Stomach (tissue), 9 donors: ENCODE results near the gene RAI2. TPM values are rescaled to one million over a fixed set of nuclear protein-coding genes. Genes with fewer than 3 reads are reported as not detected.
A peak's percentile ranks its signal among the peaks of the same experiment; 100 is the strongest.

Source experiments
- DNase-seq, 2 donors: peaks; one replicate each; pipeline versions ENCODE4 v3.0.0 to v3.0.0-alpha.2; 2013 to 2019
- H3K27ac ChIP-seq, 5 donors: fragments of 200-600 bp in 4 of 5; sonication (generic) in 4 of 5; one replicate each; pipeline ENCODE4 v1.5.1; 2013 to 2019; ENCODE audit warnings: mild to moderate bottlenecking in 1 of 5, moderate library complexity in 1 of 5
- H3K27me3 ChIP-seq, 3 donors: fragments of 200-600 bp; sonication (generic); one replicate each; pipeline ENCODE4 v1.5.1; 2017 to 2019; ENCODE audit warnings: mixed run types in 1 of 3
- H3K36me3 ChIP-seq, 4 donors: fragments of 200-600 bp; sonication (generic); 1 replicate in 3 of 4; 2 replicates in 1 of 4; pipeline ENCODE4 v1.5.1; 2016 to 2019
- H3K4me1 ChIP-seq, 4 donors: fragments of 200-600 bp; sonication (generic); one replicate each; pipeline ENCODE4 v1.5.1; 2016 to 2019
- H3K4me3 ChIP-seq, 4 donors: fragments of 200-600 bp; sonication (generic) in 3 of 4; one replicate each; pipeline ENCODE4 v1.5.1; 2016 to 2019; ENCODE audit warnings: mild to moderate bottlenecking in 1 of 4
- H3K9me3 ChIP-seq, 4 donors: fragments of 200-600 bp; sonication (generic); one replicate each; pipeline ENCODE4 v1.5.1; 2016 to 2019
- CTCF ChIP-seq, 7 experiments: fragments of 450-650 bp in 4 of 7; fragments of 200-600 bp in 3 of 7; sonication (generic) in 3 of 7; IDR thresholded peaks; one replicate each; pipeline ENCODE4 v1.5.1; 2016 to 2019; ENCODE audit warnings: antibody characterized with exemption in 7 of 7, control low read depth in 2 of 7, mild to moderate bottlenecking in 1 of 7
- EP300 ChIP-seq: sonication (generic); formaldehyde crosslinking; IDR thresholded peaks from one replicate; pipeline ENCODE4 v1.6.1; 2017; ENCODE audit warnings: antibody characterized with exemption
- POLR2A ChIP-seq, 4 donors: fragments of 450-650 bp; IDR thresholded peaks; one replicate each; pipeline ENCODE4 v1.6.1; 2016; ENCODE audit warnings: antibody characterized with exemption in 4 of 4, control low read depth in 2 of 4, mild to moderate bottlenecking in 1 of 4, moderate library complexity in 1 of 4
- POLR2AphosphoS5 ChIP-seq, 3 donors: sonication (generic); formaldehyde crosslinking; IDR thresholded peaks; one replicate each; pipeline ENCODE4 v1.6.1; 2016; ENCODE audit warnings: antibody characterized with exemption in 3 of 3
- WGBS, 5 donors: extraction: QIAGEN DNeasy Blood & Tissue Kit in 3 of 5; methylation state at CpG; one replicate each; pipeline versions ENCODE4 v1.1.5 to v1.1.7; 2013 to 2018; 5-methylcytosine and 5-hydroxymethylcytosine counted together
- intact Hi-C: fragments of 100-400 bp; cut with DNase I; formaldehyde crosslinking; loops from one replicate; pipeline ENCODE4 v1.15.1; 2023; ENCODE audit warnings: low total_unique reads
- polyA plus RNA-seq, 3 donors: library from polyadenylated mRNA; stranded (reverse); fragments of 200-250 nt; gene quantifications; one replicate each; pipeline ENCODE4 v1.2.3, GENCODE V29; 2013
- total RNA-seq, 5 donors: library from RNA; depleted of rRNA; stranded (reverse); fragments of >200 nt; gene quantifications; one replicate each; pipeline versions ENCODE4 v1.1.0 to v1.2.3, GENCODE V29; 2014 to 2016
- donor health status: healthy with polysubstance abuse.
- donor health status: Bipolar disorder and iron deficiency.
- donor health status: healthy.

The RAI2 gene
- total and polyA plus RNA-seq, 8 donors, result 2.2 to 34.5 (median 10.8) TPM

- Histone ChIP-seq H3K4me3 (peak overlapping the region; percentile 56 to 67 (median 60)), H3K27ac (peak overlapping the region; percentile 71 to 82 (median 81)), H3K36me3 (no peaks in the 10 kb centered on the region), H3K9me3 (no peaks in the 10 kb centered on the region), H3K4me1 (peaks cover 0 to 3% (median 0%) of the 10 kb centered on the region in 4 donors), H3K27me3 (peaks cover 0 to 12% (median 11%) of the 10 kb centered on the region in 3 donors)
- peak; percentile 38 to 67 for DNase-seq
- 1 to 36% (median 4%) methylated on average over 20 to 23 of the region's 23 CpGs for WGBS, 5 donors
- intact Hi-C loops, result no loop called here
- no peak for TF ChIP-seq POLR2A (IDR thresholded peaks at IDR 0.05)
- TF ChIP-seq EP300, result no peak
- no peak for TF ChIP-seq CTCF (IDR thresholded peaks at IDR 0.05)
These were observed 1.4 kb downstream of the RAI2 start for GRCh38 chrX:17859609-17860178.

- no peak overlapping the region for H3K4me3 ChIP-seq
- H3K4me1 ChIP-seq, result peaks cover 0 to 12% (median 4%) of the 10 kb centered on the region in 4 donors
- peaks cover 0 to 18% (median 0%) of the 10 kb centered on the region in 3 donors for H3K27me3 ChIP-seq
- peak overlapping the region in 2 of 5 donors; percentile 21 to 22 for H3K27ac ChIP-seq
- intact Hi-C loops, result no loop called here
- H3K9me3 ChIP-seq, result no peaks in the 10 kb centered on the region
- H3K36me3 ChIP-seq, result no peaks in the 10 kb centered on the region
- TF ChIP-seq CTCF (IDR thresholded peaks at IDR 0.05), result no peak
- no peak for TF ChIP-seq POLR2A (IDR thresholded peaks at IDR 0.05)
- no peak for TF ChIP-seq EP300
- no peak for TF ChIP-seq POLR2AphosphoS5 (IDR thresholded peaks at IDR 0.05)
- DNase-seq, result peak in 1 of 2 donors; percentile 17
- WGBS, 5 donors, result 41 to 60% (median 54%) methylated on average over 6 of the region's 6 CpGs
These were observed 6.6 kb downstream of the RAI2 start for GRCh38 chrX:17854531-17854930.

GRCh38 chrX:17854069-17854468, 7.0 kb downstream of the RAI2 start:
- Histone ChIP-seq H3K27me3 (peaks cover 0 to 18% (median 0%) of the 10 kb centered on the region in 3 donors), H3K36me3 (no peaks in the 10 kb centered on the region), H3K27ac (peak overlapping the region in 1 of 5 donors; percentile 22), H3K4me3 (no peak overlapping the region), H3K9me3 (no peaks in the 10 kb centered on the region), H3K4me1 (peaks cover 0 to 14% (median 4%) of the 10 kb centered on the region in 4 donors)
- no peak for DNase-seq
- 20 to 46% (median 32%) methylated on average over 2 of the region's 2 CpGs for WGBS, 5 donors
- intact Hi-C loops, result no loop called here
- no peak for TF ChIP-seq POLR2A (IDR thresholded peaks at IDR 0.05)

GRCh38 chrX:17851874-17852273, 9.2 kb downstream of the RAI2 start:
- TF ChIP-seq POLR2AphosphoS5 (IDR thresholded peaks at IDR 0.05) (no peak), EP300 (no peak), CTCF (IDR thresholded peaks at IDR 0.05) (no peak), POLR2A (IDR thresholded peaks at IDR 0.05) (no peak)
- H3K9me3 ChIP-seq, result no peaks in the 10 kb centered on the region
- 49 to 71% (median 53%) methylated on average over 7 of the region's 7 CpGs for WGBS, 5 donors
- intact Hi-C loops, result no loop called here
- no peak for DNase-seq
- peaks cover 0 to 22% (median 4%) of the 10 kb centered on the region in 4 donors for H3K4me1 ChIP-seq
- peaks cover 0 to 14% (median 0%) of the 10 kb centered on the region in 3 donors for H3K27me3 ChIP-seq
- no peak overlapping the region for H3K27ac ChIP-seq
- no peaks in the 10 kb centered on the region for H3K36me3 ChIP-seq
- no peak overlapping the region for H3K4me3 ChIP-seq

- TF ChIP-seq POLR2AphosphoS5 (IDR thresholded peaks at IDR 0.05) (no peak), POLR2A (IDR thresholded peaks at IDR 0.05) (no peak), EP300 (no peak)
- peaks cover 0 to 14% (median 0%) of the 10 kb centered on the region in 3 donors for H3K27me3 ChIP-seq
- no peak for DNase-seq
- WGBS, 5 donors, result 64 to 87% (median 68%) methylated on average over 7 of the region's 7 CpGs
- no peak overlapping the region for H3K27ac ChIP-seq
- H3K9me3 ChIP-seq, result no peaks in the 10 kb centered on the region
- intact Hi-C loops, result no loop called here
- H3K4me3 ChIP-seq, result no peak overlapping the region
- peaks cover 0 to 13% (median 2%) of the 10 kb centered on the region in 4 donors for H3K4me1 ChIP-seq
- no peaks in the 10 kb centered on the region for H3K36me3 ChIP-seq
These were observed 12.4 kb downstream of the RAI2 start for GRCh38 chrX:17848545-17849265.
